Measurements from ENCODE around the gene SLC24A3. TPM values are rescaled to one million over a fixed set of nuclear protein-coding genes. Genes with fewer than 3 reads are reported as not detected.
A peak's percentile ranks its signal among the peaks of the same experiment; 100 is the strongest.

Gene SLC24A3
- total RNA-seq, 1 donor from 2014 or later = 0.62 TPM

GRCh38 chr20:19543101-19543500, 330.7 kb downstream of the SLC24A3 start:
- intact Hi-C loops (cut with micrococcal nuclease) = no loop called here
- ATAC-seq (no peak), DNase-seq (no peak)

GRCh38 chr20:19544684-19545083, 332.2 kb downstream of the SLC24A3 start:
- DNase-seq (no peak), ATAC-seq (no peak)
- intact Hi-C loops (cut with micrococcal nuclease) = no loop called here

- DNase-seq = no peak
- ATAC-seq = no peak
- intact Hi-C loops (cut with micrococcal nuclease) = no loop called here
These were observed 334.2 kb downstream of the SLC24A3 start for GRCh38 chr20:19546648-19547047.

GRCh38 chr20:19547547-19547946, 335.1 kb downstream of the SLC24A3 start:
- intact Hi-C loops (cut with micrococcal nuclease) = no loop called here
- no peak for DNase-seq
- no peak for ATAC-seq

DNA sequence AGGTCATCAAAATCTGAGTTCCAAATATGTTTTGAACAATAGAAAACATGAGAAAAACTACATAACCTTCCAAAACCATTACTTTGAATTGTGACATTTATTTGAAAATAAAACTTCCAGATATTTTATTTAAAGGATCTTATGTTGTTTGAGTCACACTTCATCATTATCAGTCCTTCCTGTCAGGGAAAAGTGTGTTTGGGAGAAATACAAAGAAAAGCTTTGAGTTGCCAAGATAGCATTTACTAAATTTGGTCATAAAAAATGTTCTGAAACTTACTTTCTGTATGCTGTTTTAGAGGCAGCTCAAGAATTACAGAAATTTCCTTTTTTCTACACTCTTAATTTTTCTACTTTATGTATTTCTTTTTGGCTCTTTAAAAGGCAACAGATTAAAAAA, 337.5 kb downstream of the SLC24A3 start:
- ATAC-seq = no peak
- intact Hi-C loops (cut with micrococcal nuclease) = no loop called here
- no peak for DNase-seq

- ATAC-seq (peak; percentile 70), DNase-seq (no peak)
- intact Hi-C loops (cut with micrococcal nuclease) = no loop called here
These were observed 340.1 kb downstream of the SLC24A3 start for GRCh38 chr20:19552221-19553180.

- ATAC-seq (no peak), DNase-seq (no peak)
- intact Hi-C loops (cut with micrococcal nuclease) = no loop called here
These were observed 342.2 kb downstream of the SLC24A3 start for GRCh38 chr20:19554666-19555065.

DNA sequence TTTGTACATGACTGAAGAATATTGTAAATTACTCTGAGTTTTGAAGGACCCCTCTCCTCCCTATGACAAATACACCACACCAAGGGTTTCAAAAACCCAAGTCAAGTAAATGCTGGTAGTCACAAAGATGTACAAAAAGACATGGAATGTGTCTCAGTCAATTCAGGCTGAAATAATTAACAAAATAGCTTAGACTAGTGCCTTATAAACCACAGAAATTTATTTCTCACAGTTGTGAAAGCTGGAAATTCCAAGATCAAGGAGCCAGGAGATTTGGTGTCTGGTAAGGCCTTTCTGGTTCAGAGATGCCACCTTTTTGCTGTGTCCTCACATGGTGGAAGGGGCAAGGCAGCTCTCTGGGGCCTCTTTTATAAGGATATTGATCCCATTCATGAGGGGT, 343.3 kb downstream of the SLC24A3 start:
- ATAC-seq (no peak), DNase-seq (no peak)
- intact Hi-C loops (cut with micrococcal nuclease) = no loop called here

- intact Hi-C loops (cut with micrococcal nuclease) = no loop called here
- ATAC-seq = no peak
- no peak for DNase-seq
These were observed 344.8 kb downstream of the SLC24A3 start for GRCh38 chr20:19557291-19557690.

- peak; percentile 80 for ATAC-seq
- no peak for DNase-seq
- intact Hi-C loops (cut with micrococcal nuclease) = no loop called here
These were observed 348.5 kb downstream of the SLC24A3 start for GRCh38 chr20:19560881-19561480.

- intact Hi-C loops (cut with micrococcal nuclease) = no loop called here
- DNase-seq (no peak), ATAC-seq (no peak)
These were observed 350.0 kb downstream of the SLC24A3 start for GRCh38 chr20:19562426-19562825.

GRCh38 chr20:19564261-19564660, 351.8 kb downstream of the SLC24A3 start:
- intact Hi-C loops (cut with micrococcal nuclease) = no loop called here
- no peak for ATAC-seq
- DNase-seq = no peak

GRCh38 chr20:19565736-19566135, 353.3 kb downstream of the SLC24A3 start:
- intact Hi-C loops (cut with micrococcal nuclease) = no loop called here

DNA sequence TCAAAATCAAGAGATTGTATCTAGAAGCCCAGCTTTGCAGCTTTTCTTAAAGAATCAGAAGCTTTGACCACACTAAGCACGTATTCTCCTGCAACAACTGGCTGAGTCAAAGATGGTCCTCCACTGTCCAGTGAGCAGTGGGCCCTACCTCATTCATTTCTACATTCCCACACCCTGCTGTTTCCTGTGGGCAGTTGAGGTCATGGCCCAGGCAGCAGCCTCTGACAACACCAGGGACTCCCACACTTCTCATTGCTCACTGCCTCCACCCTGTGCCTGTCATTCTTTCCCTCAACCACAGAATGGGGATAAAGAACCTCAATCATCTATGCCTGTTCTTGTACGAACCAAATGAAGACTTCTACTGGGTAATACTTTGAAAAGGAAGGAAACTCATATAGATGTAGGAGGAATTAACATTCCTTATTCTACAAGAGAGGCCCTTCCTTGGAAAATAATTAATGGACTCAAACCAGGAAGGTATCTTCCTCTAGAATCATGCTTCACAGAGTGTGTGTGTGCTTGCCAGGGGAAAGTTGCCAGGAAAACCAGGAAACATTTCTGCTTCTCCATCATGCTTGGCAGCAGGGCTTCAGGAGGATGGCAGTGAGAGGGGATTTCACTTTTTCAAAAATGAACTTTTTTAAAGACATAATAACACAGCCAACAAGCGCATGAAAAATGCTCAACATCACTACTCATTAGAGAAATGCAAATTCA, 353.9 kb downstream of the SLC24A3 start:
- ATAC-seq (no peak), DNase-seq (no peak)
- intact Hi-C loops (cut with micrococcal nuclease) = no loop called here

More at GRCh38 chr20:19565736-19566135, 353.3 kb downstream of the SLC24A3 start:
- no peak for ATAC-seq
- no peak for DNase-seq

- ATAC-seq = no peak
- intact Hi-C loops (cut with micrococcal nuclease) = no loop called here
These were observed 355.7 kb downstream of the SLC24A3 start for GRCh38 chr20:19568128-19568527.

DNA sequence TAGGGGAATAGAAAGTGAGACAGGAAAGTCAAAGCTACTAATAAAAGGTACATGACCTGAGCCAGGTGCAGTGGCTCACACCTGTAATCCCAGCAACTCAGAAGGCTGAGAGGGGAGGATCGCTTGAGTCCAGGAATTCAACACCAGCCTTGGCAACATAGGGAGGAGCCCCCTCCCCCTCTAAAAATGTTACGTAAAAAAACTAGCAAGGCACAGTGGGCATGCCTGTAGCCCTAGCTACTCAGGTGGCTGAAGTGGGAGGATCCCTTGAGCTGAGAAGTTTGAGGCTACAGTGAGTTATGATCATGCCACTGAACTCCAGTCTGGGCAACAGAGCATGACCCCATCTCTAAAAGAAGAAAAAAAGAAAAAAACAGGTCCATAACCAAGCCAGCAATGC, 359.6 kb downstream of the SLC24A3 start:
- intact Hi-C loops (cut with micrococcal nuclease) = no loop called here
- no peak for ATAC-seq
- no peak for DNase-seq

More at GRCh38 chr20:19568128-19568527, 355.7 kb downstream of the SLC24A3 start:
- no peak for DNase-seq

GRCh38 chr20:19577692-19578091, 365.2 kb downstream of the SLC24A3 start:
- ATAC-seq (no peak), DNase-seq (no peak)
- intact Hi-C loops (cut with micrococcal nuclease) = no loop called here

- DNase-seq (no peak), ATAC-seq (no peak)
- intact Hi-C loops (cut with micrococcal nuclease) = loop anchor here (10.0 kb wide), 2 partner anchors 378 to 948 kb away; no protein-coding TSS in a partner anchor
These were observed 370.3 kb downstream of the SLC24A3 start for GRCh38 chr20:19582782-19583181.

- intact Hi-C loops (cut with micrococcal nuclease) = loop anchor here (10.0 kb wide), 2 partner anchors 379 to 949 kb away; no protein-coding TSS in a partner anchor
- DNase-seq (peak; percentile 81), ATAC-seq (peak; percentile 89)
These were observed 371.2 kb downstream of the SLC24A3 start for GRCh38 chr20:19583532-19584175.
